Measurements from ENCODE around the gene PRR5.

PRR5 gene

DNA sequence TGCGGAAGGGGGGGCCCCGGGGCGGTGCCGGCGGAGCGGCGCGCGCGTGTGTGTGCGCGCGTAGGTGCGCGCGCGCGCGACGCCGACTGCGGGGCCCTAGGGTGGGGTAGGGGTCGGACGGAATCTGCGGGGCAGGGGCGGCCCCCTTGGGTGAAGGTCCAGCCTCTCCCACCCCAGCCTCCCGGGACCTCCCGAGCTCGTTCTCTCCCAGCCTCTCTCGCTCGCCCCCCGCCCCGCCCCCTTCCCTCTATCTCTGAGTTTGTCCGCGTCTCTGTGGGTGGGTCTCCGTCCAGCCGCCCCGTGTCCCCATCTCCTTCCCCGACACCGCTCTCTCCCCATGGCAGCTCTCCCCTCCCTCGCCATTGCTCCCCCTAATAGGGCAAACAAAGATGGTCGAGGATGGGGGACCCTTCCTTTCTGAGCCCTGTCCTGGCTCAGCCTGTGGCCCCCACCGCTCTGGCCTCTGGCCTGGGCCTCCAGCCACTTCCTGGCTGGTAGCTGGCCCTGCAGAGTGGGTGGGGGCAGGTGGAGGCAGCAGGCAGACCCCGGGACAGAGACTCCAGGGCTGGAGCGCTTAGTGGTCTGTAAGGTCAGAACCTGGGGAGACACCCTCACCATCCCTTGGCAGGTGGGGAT is 33.0 kb upstream of the PRR5 start:
- no peaks in the 10 kb centered on the region for H3K36me3 ChIP-seq (ENCODE audit: control insufficient read depth, insufficient read depth, low read length)
- no peak overlapping the region for H3K9ac ChIP-seq
- H3K4me2 ChIP-seq (ENCODE audit: low read length), result peak overlapping the region; percentile 56
- peak overlapping the region; percentile 50 for H2AFZ ChIP-seq
- no peaks in the 10 kb centered on the region for H3K27me3 ChIP-seq (ENCODE audit: control insufficient read depth, insufficient read depth, low read length)
- no peaks in the 10 kb centered on the region for H3K79me2 ChIP-seq
- TF ChIP-seq, protein P1, sequence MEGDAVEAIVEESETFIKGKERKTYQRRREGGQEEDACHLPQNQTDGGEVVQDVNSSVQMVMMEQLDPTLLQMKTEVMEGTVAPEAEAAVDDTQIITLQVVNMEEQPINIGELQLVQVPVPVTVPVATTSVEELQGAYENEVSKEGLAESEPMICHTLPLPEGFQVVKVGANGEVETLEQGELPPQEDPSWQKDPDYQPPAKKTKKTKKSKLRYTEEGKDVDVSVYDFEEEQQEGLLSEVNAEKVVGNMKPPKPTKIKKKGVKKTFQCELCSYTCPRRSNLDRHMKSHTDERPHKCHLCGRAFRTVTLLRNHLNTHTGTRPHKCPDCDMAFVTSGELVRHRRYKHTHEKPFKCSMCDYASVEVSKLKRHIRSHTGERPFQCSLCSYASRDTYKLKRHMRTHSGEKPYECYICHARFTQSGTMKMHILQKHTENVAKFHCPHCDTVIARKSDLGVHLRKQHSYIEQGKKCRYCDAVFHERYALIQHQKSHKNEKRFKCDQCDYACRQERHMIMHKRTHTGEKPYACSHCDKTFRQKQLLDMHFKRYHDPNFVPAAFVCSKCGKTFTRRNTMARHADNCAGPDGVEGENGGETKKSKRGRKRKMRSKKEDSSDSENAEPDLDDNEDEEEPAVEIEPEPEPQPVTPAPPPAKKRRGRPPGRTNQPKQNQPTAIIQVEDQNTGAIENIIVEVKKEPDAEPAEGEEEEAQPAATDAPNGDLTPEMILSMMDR (IDR thresholded peaks at IDR 0.05), result no peak
- H3K4me1 ChIP-seq, result no peaks in the 10 kb centered on the region
- no peak overlapping the region for H3K27ac ChIP-seq
- H3K4me3 ChIP-seq (ENCODE audit: low read depth, low read length), result peak overlapping the region; percentile 41
- no peaks in the 10 kb centered on the region for H3K9me3 ChIP-seq (ENCODE audit: control insufficient read depth, low read length)

DNA sequence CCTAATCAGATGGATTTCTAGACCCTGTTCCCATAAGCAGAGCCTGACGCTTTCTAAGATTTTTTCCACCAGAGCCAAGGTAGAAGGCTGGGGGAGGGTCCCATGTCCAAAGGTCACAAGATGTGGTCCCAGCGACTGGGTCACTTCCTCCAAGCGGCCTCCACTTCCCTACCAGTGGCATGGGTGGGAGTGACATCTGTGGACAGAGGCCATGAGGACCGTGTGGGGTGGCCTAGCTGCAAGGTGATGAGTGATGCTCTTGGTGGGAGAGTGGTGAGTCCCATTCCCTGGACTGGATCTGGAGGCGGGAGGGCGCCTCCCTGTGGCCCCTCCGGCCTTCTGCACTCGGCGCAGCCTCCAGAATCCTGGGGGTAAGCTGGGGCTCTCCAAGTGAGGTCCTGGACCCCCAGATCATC is 32.4 kb upstream of the PRR5 start:
- Histone ChIP-seq H3K4me3 (ENCODE audit: low read depth, low read length) (no peak overlapping the region), H2AFZ (no peak overlapping the region), H3K27ac (no peak overlapping the region), H3K9ac (no peak overlapping the region), H3K4me1 (no peaks in the 10 kb centered on the region), H3K4me2 (ENCODE audit: low read length) (peak overlapping the region; percentile 56), H3K36me3 (ENCODE audit: control insufficient read depth, insufficient read depth, low read length) (no peaks in the 10 kb centered on the region), H3K79me2 (no peaks in the 10 kb centered on the region), H3K27me3 (ENCODE audit: control insufficient read depth, insufficient read depth, low read length) (no peaks in the 10 kb centered on the region), H3K9me3 (ENCODE audit: control insufficient read depth, low read length) (no peaks in the 10 kb centered on the region)
- TF ChIP-seq, protein P1 (IDR thresholded peaks at IDR 0.05), result no peak

DNA sequence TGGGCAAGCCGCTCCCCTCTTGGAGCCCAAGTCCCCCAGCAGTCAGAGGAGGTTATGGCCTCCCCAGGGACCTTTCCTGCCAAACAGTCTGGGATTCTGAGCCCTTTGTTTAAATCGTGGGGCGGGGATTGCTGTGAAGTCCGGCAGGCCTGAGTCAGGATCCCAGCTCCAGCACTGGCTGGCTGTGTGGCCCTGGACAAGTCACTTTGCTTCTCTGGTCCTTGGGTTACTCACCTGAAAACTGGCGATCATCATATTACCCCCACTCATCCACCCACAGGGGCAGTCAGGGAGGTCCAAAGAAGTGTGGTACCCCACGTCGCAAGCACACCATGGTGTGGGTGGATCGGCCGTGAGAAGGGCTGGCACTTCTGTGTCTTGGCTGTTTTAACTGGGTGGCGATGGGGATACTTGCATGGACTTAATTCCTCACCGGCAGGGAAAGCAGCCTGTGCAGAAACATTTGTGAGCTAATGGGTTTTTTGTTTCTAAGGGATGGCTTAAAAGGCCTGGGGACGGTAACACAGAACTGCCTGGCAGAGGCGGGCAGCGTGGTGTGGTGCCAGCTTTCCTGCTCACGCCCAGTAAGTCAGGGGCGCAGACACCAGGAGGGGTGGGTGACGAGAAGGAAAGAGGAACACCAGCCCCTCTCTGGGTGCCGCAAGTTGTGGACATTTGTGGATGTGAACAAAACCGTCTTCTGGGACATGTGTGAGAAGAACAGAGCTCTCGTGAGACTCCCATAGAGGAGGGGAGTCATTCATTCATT is 31.6 kb upstream of the PRR5 start:
- H2AFZ ChIP-seq, result no peak overlapping the region
- H3K9ac ChIP-seq, result no peak overlapping the region
- H3K27me3 ChIP-seq (ENCODE audit: control insufficient read depth, insufficient read depth, low read length), result no peaks in the 10 kb centered on the region
- no peak overlapping the region for H3K4me3 ChIP-seq (ENCODE audit: low read depth, low read length)
- no peak overlapping the region for H3K4me2 ChIP-seq (ENCODE audit: low read length)
- no peaks in the 10 kb centered on the region for H3K9me3 ChIP-seq (ENCODE audit: control insufficient read depth, low read length)
- no peaks in the 10 kb centered on the region for H3K36me3 ChIP-seq (ENCODE audit: control insufficient read depth, insufficient read depth, low read length)
- TF ChIP-seq, protein P1 (IDR thresholded peaks at IDR 0.05), result no peak
- no peak overlapping the region for H3K27ac ChIP-seq
- no peaks in the 10 kb centered on the region for H3K4me1 ChIP-seq
- no peaks in the 10 kb centered on the region for H3K79me2 ChIP-seq

DNA sequence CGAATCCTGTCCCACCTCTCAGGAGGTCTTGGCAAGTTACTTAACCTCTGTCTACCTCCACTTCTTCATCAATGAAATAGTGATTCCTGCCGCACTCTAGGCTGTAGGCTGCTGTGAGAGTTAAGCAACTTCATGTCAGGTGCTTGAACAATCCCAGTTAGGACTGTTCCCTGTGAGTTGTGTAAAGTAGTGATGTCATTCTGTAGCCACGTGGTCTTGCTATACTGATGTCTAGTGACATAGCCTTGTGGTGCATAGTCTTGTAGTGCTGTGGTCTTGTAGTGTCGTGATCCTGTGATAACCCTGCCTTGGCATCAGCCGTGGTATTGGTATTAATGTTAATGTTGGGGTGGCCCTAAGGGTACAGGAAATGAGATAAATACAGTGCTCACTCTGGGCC is 30.3 kb upstream of the PRR5 start:
- no peak overlapping the region for H3K4me3 ChIP-seq (ENCODE audit: low read depth, low read length)
- TF ChIP-seq, protein P1 (IDR thresholded peaks at IDR 0.05), result no peak
- H2AFZ ChIP-seq, result no peak overlapping the region
- no peaks in the 10 kb centered on the region for H3K36me3 ChIP-seq (ENCODE audit: control insufficient read depth, insufficient read depth, low read length)
- H3K27ac ChIP-seq, result no peak overlapping the region
- no peaks in the 10 kb centered on the region for H3K27me3 ChIP-seq (ENCODE audit: control insufficient read depth, insufficient read depth, low read length)
- H3K4me2 ChIP-seq (ENCODE audit: low read length), result no peak overlapping the region
- H3K4me1 ChIP-seq, result no peaks in the 10 kb centered on the region
- no peak overlapping the region for H3K9ac ChIP-seq
- H3K79me2 ChIP-seq, result no peaks in the 10 kb centered on the region
- no peaks in the 10 kb centered on the region for H3K9me3 ChIP-seq (ENCODE audit: control insufficient read depth, low read length)
